AG10803 (cell line): Measurements from ENCODE around the gene FANCI.
"Not testable (repeated sequence)": the region's sequence is repeated elsewhere in the genome, so short reads cannot be mapped to it uniquely, and the experiment has no call there.

Experiments
- DNase-seq: peaks from one replicate; pipeline ENCODE4 v3.0.0; 2010; ENCODE audit warnings: low read depth
- H3K4me3 ChIP-seq: 2 replicates; pipeline ENCODE4 v1.5.1; 2011; ENCODE audit warnings: mild to moderate bottlenecking, low read length, control low read depth
- CTCF ChIP-seq: conservative IDR thresholded peaks from 2 replicates; pipeline ENCODE4 v1.5.1; 2011; ENCODE audit warnings: mild to moderate bottlenecking, low read length, control low read depth, inconsistent platforms

FANCI gene

DNA sequence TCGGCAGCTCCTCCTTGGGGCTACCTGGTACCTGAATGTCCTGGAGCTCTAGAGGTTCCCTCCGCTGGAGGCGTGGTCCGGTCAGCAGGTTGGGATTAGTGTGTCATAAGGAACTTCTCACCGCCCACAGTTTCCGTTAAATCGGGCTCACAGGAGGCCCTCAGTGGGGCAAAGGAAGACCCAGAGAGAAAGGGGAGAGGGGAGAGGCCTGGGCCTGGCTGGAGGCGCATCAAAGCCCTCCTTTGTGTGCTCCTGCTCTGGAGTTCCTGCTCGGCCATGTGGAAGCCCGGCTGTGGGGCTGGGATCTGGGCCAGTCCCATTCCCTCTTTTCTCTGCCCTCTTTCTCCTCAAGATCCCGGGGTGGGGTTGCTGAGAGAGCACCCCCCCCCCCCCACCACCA lies 22.2 kb upstream of the FANCI start, which contains the start of gene RLBP1:
TSS of gene RLBP1 (minus strand) at position 37 of the 400 bp plus-strand sequence. CDS start 2,604 bp downstream, outside the sequence.
- no peak for DNase-seq
- TF ChIP-seq CTCF, result no peak
- H3K4me3 ChIP-seq, result no peak within 1 kb of the TSS

GRCh38 chr15:89225588-89225987 lies 18.2 kb upstream of the FANCI start:
- no peak overlapping the region for H3K4me3 ChIP-seq
- DNase-seq, result no peak
- no peak for TF ChIP-seq CTCF

DNA sequence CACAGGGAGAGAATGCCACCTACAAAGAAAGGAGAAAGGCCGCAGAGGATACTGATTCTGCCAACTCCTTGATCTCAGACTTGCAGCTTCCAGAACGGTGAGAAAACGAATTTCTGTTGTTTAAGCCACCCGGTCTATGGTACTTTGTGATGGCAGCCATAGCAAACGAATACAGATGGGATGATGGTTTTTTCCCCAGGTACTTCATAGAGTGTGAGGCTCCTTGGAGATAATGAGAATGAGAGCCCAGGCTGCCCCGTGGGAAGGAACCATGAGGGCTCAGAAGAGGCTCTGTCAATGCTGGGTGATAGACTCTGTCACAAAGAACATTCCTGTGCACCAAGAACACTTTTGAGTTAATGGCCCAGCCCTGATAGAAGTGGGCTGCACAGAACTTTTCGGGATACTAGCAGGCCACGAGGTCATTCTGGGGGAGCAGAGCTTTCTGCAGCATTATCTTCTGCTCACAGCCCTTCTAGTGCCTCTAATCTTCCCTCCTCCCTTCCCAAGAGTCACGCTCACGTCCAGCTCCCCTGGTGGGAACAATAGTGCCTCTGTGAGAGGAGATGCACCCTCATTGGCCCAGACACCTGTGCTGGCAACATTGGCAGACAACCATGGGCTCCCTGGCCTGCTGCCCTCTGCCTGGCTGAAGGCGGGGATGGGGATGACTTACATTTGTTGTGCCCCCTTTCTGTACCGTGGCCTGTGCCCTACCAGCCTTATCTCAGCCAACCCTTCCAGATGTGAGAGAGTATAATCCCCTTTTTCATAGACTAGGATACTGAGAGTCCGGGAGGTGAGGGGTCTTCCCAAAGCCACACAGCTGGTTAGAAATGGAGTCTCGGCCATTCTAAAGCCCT lies 17.2 kb upstream of the FANCI start:
- DNase-seq, result no peak
- TF ChIP-seq CTCF, result no peak
- H3K4me3 ChIP-seq, result no peak overlapping the region

DNA sequence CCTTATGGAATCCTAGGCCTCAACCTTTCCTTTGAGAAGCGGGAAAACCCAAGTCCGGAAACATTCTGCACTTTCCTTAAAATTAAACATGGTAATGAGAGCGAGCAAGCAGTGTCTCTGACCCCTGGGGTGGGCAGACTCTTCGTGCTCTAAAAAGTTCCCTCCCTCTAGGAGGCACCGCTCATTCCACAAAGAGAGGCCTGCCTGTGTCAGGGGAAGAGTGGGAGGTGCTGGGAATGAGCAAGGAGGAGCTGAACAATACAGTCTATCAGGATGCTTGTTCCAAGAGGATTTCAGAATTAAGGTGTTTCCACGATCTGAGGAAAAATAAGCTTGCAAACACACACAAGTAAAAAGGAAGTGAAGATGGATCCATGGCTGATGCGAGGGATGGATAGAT lies 16.4 kb upstream of the FANCI start:
- no peak overlapping the region for H3K4me3 ChIP-seq
- no peak for DNase-seq
- TF ChIP-seq CTCF, result no peak

DNA sequence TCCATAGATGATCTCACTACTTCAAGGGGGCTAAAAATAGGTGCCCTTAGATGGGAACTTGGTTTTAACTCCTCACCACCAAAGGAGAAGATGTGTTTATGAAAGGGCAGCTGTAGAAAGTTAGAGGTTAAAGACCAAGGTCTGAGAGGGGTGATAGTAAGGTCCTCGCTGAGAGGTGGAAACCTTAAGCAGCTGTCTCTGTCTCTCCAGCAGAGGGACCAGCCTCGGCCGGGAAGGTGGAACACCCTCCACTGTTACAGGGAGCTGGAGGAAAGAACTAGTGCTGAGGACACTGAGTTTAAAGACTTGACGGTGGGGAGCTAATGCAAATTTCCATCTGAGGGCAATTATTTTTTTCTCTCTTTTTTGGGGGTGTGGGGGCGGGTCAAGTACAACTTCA lies 13.5 kb upstream of the FANCI start:
- H3K4me3 ChIP-seq, result no peak overlapping the region
- no peak for DNase-seq
- peak; percentile 28 for TF ChIP-seq CTCF

DNA sequence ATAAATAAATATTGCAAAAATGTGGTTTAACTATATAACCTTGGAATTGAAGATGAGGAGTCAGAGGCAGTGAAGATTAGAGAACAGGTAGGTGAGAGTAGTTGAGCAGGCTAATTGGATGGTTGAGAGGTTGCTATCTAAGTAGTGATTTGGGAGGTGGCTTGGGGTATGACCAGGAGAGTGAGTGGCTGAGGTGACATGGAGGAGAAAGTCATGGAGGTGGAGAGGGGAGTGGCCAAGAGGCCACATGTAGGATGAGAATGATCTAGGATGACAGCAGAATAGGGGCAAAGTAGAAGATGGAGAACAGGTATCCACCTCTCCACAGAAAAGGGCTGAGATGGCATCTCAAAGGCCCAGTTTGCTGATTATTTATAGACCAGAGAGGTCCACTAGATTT lies 11.9 kb upstream of the FANCI start:
- TF ChIP-seq CTCF, result no peak
- H3K4me3 ChIP-seq, result no peak overlapping the region
- DNase-seq, result no peak

DNA sequence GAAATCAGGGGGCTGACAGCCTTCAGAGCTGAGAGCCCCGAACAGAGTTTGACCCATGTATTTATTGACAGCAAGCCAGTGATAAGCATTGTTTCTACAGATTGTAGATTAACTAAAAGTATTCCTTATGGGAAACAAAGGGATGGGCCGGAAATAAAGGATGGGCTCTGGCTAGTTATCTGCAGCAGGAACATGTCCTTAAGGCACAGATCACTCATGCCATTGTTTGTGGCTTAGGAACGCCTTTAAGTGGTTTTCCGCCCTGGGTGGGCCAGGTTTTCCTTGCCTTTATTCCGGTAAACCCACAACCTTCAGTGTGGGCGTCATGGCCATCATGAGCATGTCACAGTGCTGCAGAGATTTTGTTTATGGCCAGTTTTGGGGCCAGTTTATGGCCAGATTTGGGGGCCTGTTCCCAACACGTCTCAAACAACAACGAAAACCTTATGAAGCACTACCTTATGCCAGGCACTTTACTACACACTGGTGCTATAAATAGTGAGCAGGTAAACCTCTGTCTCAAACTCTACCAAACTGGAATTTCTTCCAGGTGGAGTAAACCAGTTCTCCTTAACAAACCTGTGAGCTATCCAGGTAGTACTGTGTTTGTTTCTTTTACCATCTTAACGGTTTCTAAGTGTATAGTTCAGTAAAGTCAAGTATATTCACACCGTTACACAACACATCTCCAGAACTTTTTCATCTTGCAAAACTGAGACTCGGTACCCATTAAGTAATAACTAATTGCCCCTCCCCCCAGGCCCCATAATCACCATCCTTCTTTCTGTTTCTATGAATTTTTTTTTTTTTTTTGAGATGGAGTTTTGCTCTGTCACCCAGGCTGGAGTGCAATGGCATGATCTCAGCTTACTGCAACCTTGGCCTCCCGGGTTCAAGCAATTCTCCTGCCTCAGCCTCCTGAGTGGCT lies 3.6 kb upstream of the FANCI start:
- DNase-seq, H3K4me3 ChIP-seq: not testable (repeated sequence)
